ENCODE results near the gene SLC25A26.
"Not testable (repeated sequence)": the region's sequence is repeated elsewhere in the genome, so short reads cannot be mapped to it uniquely, and the experiment has no call there.

Gene SLC25A26

DNA sequence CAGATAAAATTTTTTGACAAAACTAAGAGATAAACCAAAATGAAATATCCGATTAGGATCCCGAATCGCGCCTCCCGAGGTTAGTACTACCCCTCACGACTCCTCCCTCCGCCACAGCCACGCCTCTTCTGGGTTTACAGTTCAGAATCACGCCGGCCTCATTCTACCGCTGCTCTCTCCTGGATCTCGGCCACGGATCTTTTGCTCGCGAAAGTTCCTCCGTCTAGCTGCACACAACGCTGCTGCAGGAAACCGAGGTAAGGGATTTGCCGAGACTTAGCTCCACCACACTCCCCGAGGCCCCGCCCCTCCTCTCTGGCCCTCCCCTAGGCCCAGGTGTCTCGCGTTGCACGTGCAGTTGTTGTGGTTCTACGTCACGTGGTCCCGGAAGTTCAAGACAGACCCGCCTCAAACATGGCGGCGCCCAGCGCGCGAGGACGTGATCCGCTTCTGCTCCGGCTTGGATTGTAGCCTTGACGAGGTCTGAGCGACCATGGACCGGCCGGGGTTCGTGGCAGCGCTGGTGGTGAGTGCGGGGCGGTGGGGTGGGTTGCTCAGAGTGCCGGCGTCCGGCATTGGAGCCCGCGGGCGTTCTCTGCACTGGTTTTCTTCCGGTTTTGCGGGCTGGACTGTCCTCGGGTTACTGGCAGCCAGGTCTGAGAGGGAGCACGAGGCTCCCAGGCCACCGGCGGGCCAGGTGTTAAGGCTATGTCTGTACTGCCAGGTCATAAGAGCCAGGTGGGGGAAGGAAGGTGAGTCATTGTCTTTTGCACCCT is at the start of gene SLC25A26:
Gene SLC25A26, plus strand, starts transcription at position 400 of the 776 bp plus-strand sequence. Its CDS starts 94 bp downstream, at position 494.
- DNase-seq, result peak; percentile 96

DNA sequence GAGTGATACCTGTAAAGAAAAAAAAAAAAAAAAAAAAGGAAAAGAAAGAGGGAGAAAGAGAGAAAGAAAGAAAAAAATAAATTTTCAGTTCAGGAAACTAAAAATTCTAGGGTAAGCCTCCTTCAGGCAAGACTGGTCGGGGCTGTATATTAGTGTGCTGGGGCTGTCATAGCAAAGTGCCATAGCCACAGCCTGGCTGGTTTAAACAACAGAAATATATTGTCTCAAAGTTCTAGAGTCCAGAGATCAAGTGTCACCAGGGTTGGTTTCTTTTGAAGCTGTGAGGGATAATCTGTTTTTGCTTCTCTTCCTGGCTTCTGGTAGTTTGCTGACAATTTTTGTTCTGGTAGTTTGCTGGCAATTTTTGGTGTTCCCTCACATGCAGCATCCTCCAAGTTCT is 48.4 kb upstream of the SLC25A26 start:
- no peak for DNase-seq

DNA sequence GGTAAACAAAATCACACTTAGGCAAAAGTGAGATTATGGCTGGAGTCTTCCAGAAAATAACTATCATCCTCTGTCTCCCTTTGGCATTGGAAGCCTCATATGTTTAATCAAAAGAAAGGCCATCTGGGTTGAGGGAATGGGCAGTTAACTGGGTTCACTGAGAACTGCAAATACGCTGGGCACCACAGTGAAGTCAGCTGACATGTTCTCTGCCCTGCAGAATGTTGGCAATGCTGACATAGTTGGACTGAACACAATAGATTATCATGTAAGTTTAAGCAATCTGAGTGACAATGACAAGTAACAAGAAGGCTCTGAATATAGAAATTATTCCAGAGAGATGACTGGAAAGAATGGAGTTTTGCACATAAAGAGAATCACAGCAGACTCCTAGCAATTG is 43.8 kb upstream of the SLC25A26 start:
- DNase-seq, result no peak

DNA sequence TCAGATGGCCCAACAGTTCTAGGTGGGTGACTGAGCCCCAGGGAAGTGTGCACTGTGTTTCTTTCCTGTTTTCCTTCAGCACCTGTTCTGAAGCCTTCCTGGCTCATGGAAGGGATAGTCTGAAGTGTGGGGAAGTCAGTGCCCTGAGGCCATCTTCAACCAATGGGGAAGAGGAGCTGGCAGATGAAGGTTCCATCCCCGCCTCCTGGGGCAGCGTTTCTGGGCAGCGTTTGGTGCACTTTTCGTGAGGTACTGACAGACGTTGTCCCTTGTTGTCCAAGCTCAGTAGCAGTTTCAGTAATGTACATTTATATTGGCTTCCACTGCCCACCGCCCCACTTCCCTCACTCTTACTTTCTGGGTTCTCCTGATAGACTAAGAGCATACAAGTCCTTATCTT is 42.6 kb upstream of the SLC25A26 start:
- DNase-seq, result no peak

DNA sequence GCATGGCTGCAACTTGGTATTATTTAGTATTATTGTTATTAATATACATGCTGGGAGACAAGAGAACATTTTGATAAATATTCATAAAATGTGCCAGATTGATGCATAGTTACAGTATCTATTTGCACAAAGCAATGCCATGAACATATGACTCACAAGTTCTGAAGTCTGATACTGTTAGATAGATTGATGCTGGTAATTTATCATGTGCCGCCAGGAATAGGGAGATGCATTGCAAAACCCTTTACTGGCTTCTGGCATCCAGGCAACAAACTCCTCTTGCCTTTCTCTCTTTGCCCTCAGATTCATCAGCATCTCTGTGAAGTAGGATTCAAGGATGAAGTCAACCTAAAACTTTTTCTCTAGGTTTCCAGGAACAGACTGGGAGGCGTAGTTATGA is 41.0 kb upstream of the SLC25A26 start:
- DNase-seq, result no peak

DNA sequence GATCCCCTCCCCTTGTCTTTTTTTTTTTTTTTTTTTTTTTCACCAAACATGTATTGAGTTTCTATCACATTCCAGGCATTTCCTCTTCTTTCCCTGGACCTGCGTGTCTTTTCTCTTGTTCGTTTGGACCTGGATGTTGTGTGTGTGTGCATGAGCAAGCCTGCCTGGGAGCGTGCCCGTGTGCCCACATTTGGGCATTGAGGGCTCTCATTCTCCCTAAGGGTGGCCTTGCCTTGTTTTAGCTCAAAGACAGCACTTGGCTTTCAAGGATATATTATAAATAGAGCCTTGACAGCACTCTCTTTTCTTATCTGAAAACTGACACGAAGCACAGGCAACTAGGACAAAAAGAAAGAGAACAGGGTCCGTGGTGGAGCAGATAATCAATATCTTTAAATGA is 39.0 kb upstream of the SLC25A26 start:
- DNase-seq, result no peak

GRCh38 chr3:66182246-66182645 is 38.6 kb upstream of the SLC25A26 start:
- DNase-seq, result no peak

DNA sequence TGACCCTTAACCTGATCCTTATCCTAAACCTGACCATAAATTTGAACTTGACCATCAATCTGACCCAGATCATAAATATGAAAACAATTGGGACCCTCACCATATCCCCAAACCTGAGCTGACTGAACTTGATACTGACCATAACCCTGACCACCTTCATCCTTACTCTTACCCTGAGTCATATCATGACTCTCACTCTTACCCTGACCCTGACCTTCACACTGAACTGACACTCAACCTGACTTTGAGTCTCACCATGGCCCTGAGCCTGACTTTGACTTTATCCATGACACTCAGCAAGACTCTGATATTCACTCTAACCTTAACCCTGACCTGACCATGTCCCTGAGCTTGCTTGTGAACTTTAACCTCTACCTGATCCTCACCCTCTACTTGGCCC is 34.3 kb upstream of the SLC25A26 start:
- DNase-seq, result no peak

GRCh38 chr3:66195347-66195783 is 25.4 kb upstream of the SLC25A26 start:
- peak; percentile 65 for DNase-seq

DNA sequence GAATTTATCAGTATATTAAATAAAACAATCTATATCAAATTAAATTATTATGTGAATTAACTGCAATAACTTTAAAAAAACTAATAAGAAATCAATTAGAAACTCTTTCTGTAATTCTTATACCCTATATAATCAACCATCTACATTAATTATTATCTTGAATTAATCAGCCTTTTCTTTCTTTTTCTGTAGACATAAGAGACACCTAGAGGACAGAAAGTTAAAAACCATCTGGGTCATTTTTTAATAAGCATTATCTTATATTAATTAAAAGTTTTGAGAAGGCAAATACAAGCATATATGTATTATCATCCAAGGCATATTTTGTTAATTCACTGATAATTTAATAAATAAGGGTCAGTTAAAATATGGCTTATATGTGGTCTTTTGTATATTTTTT is 24.2 kb upstream of the SLC25A26 start:
- no peak for DNase-seq

GRCh38 chr3:66198437-66199088 is 22.2 kb upstream of the SLC25A26 start:
- DNase-seq, result no peak

- no peak for DNase-seq
Observed at GRCh38 chr3:66199089-66199473, 21.7 kb upstream of the SLC25A26 start.

GRCh38 chr3:66200147-66200546 is 20.7 kb upstream of the SLC25A26 start:
- no peak for DNase-seq

DNA sequence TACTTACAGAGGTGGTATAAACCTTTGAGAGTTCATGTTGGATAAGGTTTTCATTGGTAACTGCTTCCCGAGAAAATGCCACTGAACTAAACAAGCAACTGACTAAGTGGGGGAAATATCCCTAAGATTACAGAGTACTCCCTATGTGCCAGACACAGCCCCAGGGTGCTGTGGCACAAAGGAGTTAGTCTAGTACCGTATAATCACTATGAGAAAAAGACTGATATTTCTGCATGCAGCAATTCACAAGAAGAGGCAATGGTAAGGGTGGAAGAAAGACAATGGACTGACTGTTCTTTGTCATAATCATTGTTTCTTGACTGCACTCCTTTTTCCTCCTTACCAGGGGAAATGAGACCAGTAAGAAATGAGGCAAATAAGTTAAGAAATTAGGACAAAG is 20.0 kb upstream of the SLC25A26 start:
- no peak for DNase-seq

- no peak for DNase-seq
Observed at GRCh38 chr3:66203275-66203674, 17.5 kb upstream of the SLC25A26 start.

- no peak for DNase-seq
Observed at GRCh38 chr3:66206806-66207205, 14.0 kb upstream of the SLC25A26 start.

GRCh38 chr3:66208189-66208588 is 12.6 kb upstream of the SLC25A26 start:
- DNase-seq, result no peak

GRCh38 chr3:66210687-66211295 is 10.0 kb upstream of the SLC25A26 start:
- DNase-seq, result no peak

DNA sequence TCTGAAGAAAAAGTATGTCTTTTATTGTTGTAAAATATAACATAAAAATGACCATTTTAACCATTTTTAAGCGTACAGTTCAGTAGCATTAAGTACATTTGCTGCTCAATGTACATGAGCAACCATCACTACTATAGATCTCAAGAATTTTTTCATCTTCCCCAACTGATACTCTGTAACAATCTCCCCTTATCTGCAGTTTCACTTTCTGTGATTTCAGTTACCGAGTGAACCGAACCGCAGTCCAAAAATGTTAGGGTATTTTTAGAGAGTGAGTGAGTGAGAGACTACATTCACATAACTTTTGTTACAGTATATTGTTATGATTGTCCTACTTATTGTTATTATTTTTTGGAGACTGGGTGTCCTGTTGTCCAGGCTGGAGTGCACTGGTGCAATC is 9.0 kb upstream of the SLC25A26 start:
- no peak for DNase-seq

DNA sequence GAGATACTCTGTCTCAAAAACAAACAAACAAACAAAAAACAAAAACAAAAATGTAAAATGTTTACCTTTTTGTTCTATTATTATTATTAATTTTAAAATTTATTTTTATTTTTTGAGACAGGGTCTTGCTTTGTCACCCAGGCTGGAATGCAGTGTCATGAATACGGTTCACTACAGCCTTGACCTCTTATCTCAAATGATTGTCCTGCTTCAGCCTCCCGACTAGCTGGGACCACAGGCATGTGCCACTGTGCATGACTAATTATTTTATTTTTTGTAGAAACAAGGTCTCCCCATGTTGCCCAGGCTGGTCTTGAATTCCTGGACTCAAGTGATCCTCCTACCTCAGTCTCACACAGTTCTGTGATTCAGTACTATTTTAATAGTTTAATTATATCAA is 5.7 kb upstream of the SLC25A26 start:
- DNase-seq, result no peak

- no peak for DNase-seq
Observed at GRCh38 chr3:66220066-66220465, 735 bp upstream of the SLC25A26 start.

- no peak for DNase-seq
Observed at GRCh38 chr3:66224220-66224619, 3.4 kb downstream of the SLC25A26 start.

DNA sequence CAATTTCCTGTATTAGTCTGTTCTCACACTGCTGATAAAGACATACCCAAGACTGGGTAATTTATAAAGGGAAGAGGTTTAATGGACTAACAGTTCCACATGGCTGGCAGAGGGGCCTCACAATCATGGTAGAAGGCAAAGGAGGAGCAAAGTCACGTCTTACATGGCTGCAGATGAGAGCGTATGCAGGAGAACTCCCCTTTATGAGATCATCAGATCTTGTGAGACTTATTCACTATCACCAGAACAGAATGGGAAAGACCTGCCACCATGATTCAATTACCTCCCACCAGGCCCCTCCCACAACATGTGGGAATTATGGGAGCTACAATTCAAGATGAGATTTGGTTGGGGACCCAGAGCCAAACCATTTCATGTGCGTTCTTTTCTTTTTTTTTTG is 5.3 kb downstream of the SLC25A26 start:
- DNase-seq, result not testable (repeated sequence)

- DNase-seq, result no peak
Observed at GRCh38 chr3:66227051-66227450, 6.2 kb downstream of the SLC25A26 start.
